Esophagus (tissue), 2 donors: ENCODE data around the gene ZNF319. TPM values are rescaled to one million over a fixed set of nuclear protein-coding genes. Genes with fewer than 3 reads are reported as not detected.
"Not testable (repeated sequence)": the region's sequence is repeated elsewhere in the genome, so short reads cannot be mapped to it uniquely, and the experiment has no call there.

Experiments used
- H3K27ac ChIP-seq, 2 donors: one replicate each; pipeline ENCODE4 v1.5.1; 2013; ENCODE audit warnings: low read depth in 2 of 2, mild to moderate bottlenecking in 2 of 2, inconsistent platforms in 1 of 2, low read length in 1 of 2, moderate library complexity in 1 of 2
- H3K27me3 ChIP-seq, 2 donors: one replicate each; pipeline ENCODE4 v1.6.1; 2013; ENCODE audit warnings: low read length in 2 of 2, control low read depth in 1 of 2, mild to moderate bottlenecking in 1 of 2; ENCODE audit not compliant: insufficient read depth in 2 of 2, control insufficient read depth in 1 of 2
- H3K36me3 ChIP-seq, 2 donors: one replicate each; pipeline ENCODE4 v1.6.1; 2013; ENCODE audit warnings: low read length in 1 of 2; ENCODE audit not compliant: control insufficient read depth in 2 of 2, insufficient read depth in 2 of 2
- H3K4me1 ChIP-seq, 2 donors: one replicate each; pipeline ENCODE4 v1.6.1; 2013; ENCODE audit warnings: low read length in 1 of 2; ENCODE audit not compliant: control insufficient read depth in 2 of 2, insufficient read depth in 2 of 2
- H3K4me3 ChIP-seq, 2 donors: one replicate each; pipeline ENCODE4 v1.5.1; 2013; ENCODE audit warnings: low read length in 2 of 2, mild to moderate bottlenecking in 2 of 2, low read depth in 1 of 2, moderate library complexity in 1 of 2
- H3K9me3 ChIP-seq, 2 donors: one replicate each; pipeline ENCODE4 v1.6.1; 2013; ENCODE audit warnings: mild to moderate bottlenecking in 2 of 2, low read depth in 1 of 2, low read length in 1 of 2, moderate library complexity in 1 of 2; ENCODE audit not compliant: control insufficient read depth in 2 of 2, insufficient read depth in 1 of 2
- WGBS, 2 donors: extraction: QIAGEN DNeasy Blood & Tissue Kit; methylation state at CpG; one replicate each; pipeline ENCODE4 v1.1.7; 2013; 5-methylcytosine and 5-hydroxymethylcytosine counted together
- polyA plus RNA-seq, 2 donors: library from polyadenylated mRNA; stranded (reverse); fragments of 200-250 nt; gene quantifications; one replicate each; pipeline ENCODE4 v1.2.3, GENCODE V29; 2013
- donor health status: healthy with polysubstance abuse.
- donor health status: Bipolar disorder and iron deficiency.

Gene ZNF319
- polyA plus RNA-seq, 2 donors = 2.5 to 3.7 TPM

DNA sequence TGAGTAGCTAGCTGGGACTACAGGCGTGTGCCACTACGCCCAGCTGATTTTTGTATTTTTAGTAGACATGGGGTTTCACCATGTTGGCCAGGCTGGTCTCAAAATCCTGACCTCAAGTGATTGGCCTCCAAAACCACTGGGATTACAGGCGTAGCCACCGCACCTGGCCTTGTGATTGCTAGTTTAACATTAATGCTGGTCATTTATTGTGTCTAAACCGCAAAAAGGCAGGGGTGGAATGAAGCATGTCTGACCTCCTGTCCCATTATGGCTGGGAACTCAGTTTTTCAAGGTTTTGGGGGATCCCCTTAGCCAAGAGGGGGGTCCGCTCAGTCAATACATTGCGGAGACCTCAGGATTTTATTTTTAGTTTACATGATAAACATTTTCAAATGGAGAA lies 18.8 kb downstream of the ZNF319 start:
- H3K4me3 ChIP-seq = no peak overlapping the region
- H3K36me3 ChIP-seq = no peaks in the 10 kb centered on the region
- H3K27me3 ChIP-seq = peaks cover 0 to 2% of the 10 kb centered on the region in 2 donors
- no peaks in the 10 kb centered on the region for H3K9me3 ChIP-seq
- H3K27ac ChIP-seq = no peak overlapping the region
- 89 to 94% methylated on average over 7 of the region's 7 CpGs for WGBS, 2 donors
- H3K4me1 ChIP-seq = peaks cover 3 to 7% of the 10 kb centered on the region in 2 donors

DNA sequence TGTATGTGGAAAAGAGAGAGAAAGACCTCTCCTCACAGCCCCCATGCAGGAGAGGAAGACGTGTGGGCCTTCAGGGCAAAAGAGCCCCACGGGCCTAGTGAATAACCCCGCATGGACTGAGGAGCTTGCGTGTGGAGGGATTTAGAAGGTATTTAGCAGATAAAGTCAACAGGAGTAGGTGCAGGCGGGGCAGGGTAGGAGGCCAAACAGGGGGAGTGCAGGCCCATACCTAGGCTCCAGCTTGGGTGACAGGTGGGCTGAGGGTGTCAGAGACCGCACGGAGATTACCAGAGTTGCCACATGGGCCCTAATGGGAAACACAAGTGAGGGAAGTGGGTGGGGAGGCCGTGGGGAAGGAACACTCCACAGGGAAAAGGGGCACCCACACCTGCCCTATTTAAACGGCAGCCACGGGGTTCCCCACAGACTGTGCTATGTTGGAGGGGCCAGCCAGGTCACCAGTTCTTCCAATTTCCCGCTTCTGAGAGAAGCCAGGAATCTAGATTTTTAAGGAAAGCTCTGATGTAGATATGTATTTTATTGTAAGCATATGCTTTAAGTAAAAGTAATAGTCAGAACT lies 21.4 kb downstream of the ZNF319 start:
- WGBS, 2 donors = 83 to 87% methylated on average over 11 of the region's 11 CpGs
- Histone ChIP-seq H3K36me3 (no peaks in the 10 kb centered on the region), H3K27me3 (no peaks in the 10 kb centered on the region)

DNA sequence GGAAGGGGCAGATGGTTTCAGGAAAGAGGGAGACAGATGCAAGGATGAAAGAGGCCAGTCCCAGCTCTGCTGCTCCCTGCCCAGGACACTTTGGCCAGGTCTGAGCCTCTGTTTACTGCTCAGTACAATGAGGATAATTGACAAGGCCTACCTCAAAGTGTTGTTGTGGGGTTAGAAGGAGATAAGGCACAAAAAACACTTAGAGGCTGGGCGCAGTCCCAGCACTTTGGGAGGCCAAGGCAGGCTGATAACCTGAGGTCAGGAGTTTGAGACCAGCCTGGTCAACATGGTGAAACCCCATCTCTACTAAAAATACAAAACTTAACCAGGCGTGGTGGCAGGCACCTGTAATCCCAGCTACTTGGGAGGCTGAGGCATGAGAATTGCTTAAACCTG lies 22.4 kb downstream of the ZNF319 start:
- H3K4me1 ChIP-seq, H3K27ac ChIP-seq, H3K27me3 ChIP-seq, H3K36me3 ChIP-seq, H3K9me3 ChIP-seq, H3K4me3 ChIP-seq: not testable (repeated sequence)
- WGBS, 2 donors = 89 to 91% methylated on average over 2 of the region's 2 CpGs

More for the DNA sequence above, 21.4 kb downstream of the ZNF319 start:
- H3K27ac ChIP-seq = no peak overlapping the region
- no peak overlapping the region for H3K4me3 ChIP-seq
- no peaks in the 10 kb centered on the region for H3K4me1 ChIP-seq
- no peaks in the 10 kb centered on the region for H3K9me3 ChIP-seq

DNA sequence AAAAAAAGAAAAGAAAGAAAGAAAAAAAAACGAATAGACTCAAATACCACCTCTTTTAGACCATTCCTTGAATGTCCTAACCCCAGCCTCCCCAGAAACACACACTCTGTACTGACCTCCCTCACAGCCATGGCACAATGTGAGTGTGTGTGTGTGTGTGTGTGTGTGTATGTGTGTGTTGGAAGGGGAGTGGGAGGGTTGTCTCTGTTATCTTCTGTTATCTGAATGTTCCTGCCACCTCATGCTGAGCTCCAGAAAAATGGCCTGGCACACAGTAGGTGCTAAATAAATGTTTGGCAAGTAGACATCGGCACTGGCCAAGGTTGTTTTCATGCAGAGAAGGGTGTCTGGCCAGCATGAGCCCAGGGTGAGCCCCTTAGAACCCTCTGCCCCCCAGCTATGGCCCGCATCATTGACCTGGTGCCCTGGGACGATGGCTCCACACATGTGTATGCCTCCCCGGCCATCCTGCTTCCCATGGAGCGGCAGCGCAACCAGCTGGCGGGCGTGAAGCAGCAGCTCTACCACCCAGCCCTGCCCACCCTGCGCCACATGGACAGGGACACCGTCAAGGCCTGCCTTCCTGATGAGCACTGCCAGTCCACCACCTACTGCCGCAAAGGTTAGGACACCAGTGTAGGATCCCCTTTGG lies 22.9 kb downstream of the ZNF319 start:
- no peaks in the 10 kb centered on the region for H3K27me3 ChIP-seq
- no peaks in the 10 kb centered on the region for H3K4me1 ChIP-seq
- H3K9me3 ChIP-seq = no peaks in the 10 kb centered on the region
- 84 to 87% methylated on average over 11 to 12 of the region's 12 CpGs for WGBS, 2 donors
- H3K36me3 ChIP-seq = no peaks in the 10 kb centered on the region
- no peak overlapping the region for H3K4me3 ChIP-seq
- H3K27ac ChIP-seq = no peak overlapping the region

DNA sequence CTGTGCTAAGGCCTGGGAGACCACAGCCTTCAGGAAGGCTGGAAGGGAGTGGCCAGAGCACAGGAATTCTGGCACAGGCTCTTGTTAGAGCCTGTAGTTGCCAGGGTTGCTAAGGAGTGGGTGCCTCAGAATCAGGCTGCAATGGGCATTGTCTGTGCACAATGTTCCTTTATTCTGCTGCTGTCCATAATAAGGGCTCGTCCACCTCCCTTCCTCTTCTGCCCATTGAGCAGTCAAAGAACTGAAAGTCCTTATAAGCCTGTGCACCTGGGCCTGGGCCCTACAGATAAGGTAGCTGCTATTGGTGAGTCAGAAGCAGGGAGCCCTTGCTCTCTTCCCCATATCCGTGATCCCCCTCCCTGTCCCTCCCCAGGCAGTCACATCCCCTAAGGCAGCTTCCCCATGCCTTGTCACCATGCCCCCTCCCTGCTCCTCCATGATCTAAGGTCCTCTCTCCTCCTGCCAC lies 24.1 kb downstream of the ZNF319 start:
- Histone ChIP-seq H3K27ac (no peak overlapping the region), H3K27me3 (no peaks in the 10 kb centered on the region), H3K4me1 (no peaks in the 10 kb centered on the region), H3K36me3 (no peaks in the 10 kb centered on the region), H3K4me3 (no peak overlapping the region), H3K9me3 (no peaks in the 10 kb centered on the region)
- WGBS, 2 donors = 31 to 38% methylated on average over 2 of the region's 2 CpGs

DNA sequence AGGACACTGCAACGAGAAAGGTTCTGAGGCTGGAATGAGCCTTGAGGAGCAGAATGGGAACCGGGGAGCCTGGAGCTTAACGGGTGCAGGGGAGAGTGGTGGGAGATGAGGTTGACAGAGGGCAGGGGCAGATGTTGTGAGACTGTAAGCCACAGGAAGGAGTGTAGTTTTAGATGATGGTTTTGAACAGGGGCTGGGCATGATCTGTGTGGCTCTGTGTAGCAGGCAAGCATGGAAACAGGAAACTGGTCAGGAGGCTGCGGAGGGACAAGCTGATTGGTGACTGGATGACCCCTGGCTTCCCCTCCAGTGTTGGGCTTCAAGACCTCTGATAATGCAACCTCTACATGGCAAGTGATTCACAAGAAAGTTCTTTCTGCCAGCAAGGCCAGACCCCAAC lies 28.2 kb downstream of the ZNF319 start:
- Histone ChIP-seq H3K9me3 (no peaks in the 10 kb centered on the region), H3K4me1 (no peaks in the 10 kb centered on the region), H3K27ac (no peak overlapping the region), H3K4me3 (no peak overlapping the region), H3K27me3 (no peaks in the 10 kb centered on the region), H3K36me3 (no peaks in the 10 kb centered on the region)
- 76 to 85% methylated on average over 4 of the region's 4 CpGs for WGBS, 2 donors

DNA sequence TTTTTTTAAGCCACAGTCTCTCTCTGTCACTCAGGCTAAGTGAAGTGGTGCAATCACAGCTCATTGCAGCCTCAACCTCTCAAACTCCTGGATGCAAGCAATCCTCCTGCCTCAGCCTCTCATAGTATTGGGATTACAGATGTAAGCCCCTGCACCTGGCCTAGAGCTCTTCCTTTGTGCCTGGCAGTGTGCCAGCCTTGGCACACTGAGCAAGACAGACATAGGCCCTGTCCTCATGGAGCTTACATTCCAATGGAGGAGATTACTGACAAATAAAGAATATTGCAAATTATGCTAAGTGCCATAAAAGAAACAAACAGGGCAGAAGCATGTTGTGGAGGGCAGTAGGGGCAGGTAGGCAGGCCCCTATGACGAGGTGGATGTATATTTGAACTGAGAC lies 28.6 kb downstream of the ZNF319 start:
- H3K27ac ChIP-seq = no peak overlapping the region
- H3K4me1 ChIP-seq = no peaks in the 10 kb centered on the region
- no peak overlapping the region for H3K4me3 ChIP-seq
- 80 to 87% methylated on average over 1 of the region's 1 CpG for WGBS, 2 donors
- H3K9me3 ChIP-seq = no peaks in the 10 kb centered on the region
- no peaks in the 10 kb centered on the region for H3K36me3 ChIP-seq
- no peaks in the 10 kb centered on the region for H3K27me3 ChIP-seq

DNA sequence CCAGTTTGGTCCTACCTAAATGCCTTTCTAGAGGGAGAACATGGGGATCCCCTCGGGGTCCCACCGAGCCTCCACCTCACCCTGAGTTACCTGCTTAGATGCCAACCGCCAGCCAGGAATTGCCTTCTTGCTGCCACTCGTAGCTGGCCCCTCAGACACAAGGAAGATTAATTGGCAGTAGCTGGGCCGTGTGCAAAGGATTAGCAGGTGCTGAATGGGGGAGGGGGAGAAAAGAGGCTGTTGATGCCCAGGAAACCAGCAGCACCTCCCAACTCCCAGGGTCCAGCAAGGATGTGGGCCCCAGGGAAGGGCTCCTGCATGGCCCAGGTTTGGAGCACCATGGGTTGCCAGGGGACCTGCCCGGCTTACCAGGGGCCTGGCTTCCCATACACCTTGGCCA lies 29.5 kb downstream of the ZNF319 start, which contains the start of gene CNGB1:
Gene CNGB1 (minus strand): TSS at position 159 of the 400 bp plus-strand sequence. CDS start 3,842 bp downstream, outside the sequence.
- H3K4me1 ChIP-seq = no peaks in the 10 kb centered on the region
- no peaks in the 10 kb centered on the region for H3K27me3 ChIP-seq
- 67 to 72% methylated on average over 6 of the region's 6 CpGs for WGBS, 2 donors
- H3K36me3 ChIP-seq = no peaks in the 10 kb centered on the region
- no peak within 1 kb of the TSS for H3K4me3 ChIP-seq
- H3K27ac ChIP-seq = no peak within 1 kb of the TSS
- no peaks in the 10 kb centered on the region for H3K9me3 ChIP-seq

DNA sequence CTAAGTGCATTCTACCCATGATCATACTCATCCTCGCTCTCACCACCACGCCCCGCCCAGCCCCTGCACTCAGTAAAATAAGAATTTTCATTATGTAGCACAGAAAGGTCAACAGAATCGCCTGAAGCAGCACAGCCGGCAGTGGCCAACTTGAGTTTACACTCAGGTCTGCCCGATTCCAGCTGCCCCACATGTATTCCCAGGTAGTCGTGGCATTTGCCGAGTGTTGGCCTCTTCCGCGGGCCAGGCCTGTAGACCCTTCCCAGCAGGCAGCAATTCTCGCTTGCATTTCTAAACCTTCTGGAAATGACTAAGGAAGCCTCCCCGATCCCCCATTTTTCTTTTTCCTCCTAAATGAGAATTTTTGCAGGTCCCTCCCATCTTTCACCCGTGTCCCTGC lies 30.2 kb downstream of the ZNF319 start:
- Histone ChIP-seq H3K4me3 (no peak overlapping the region), H3K4me1 (no peaks in the 10 kb centered on the region), H3K27me3 (no peaks in the 10 kb centered on the region), H3K36me3 (no peaks in the 10 kb centered on the region), H3K27ac (no peak overlapping the region), H3K9me3 (no peaks in the 10 kb centered on the region)
- WGBS, 2 donors = 78 to 81% methylated on average over 13 of the region's 13 CpGs
